Mesothelial cell of epicardium (in vitro differentiated cells): Measurements from ENCODE around the gene PTPRN2. TPM values are rescaled to one million over a fixed set of nuclear protein-coding genes. Genes with fewer than 3 reads are reported as not detected.
"Not testable (repeated sequence)": the region's sequence is repeated elsewhere in the genome, so short reads cannot be mapped to it uniquely, and the experiment has no call there.

Experiments used
- DNase-seq, 2 experiments: peaks; one replicate each; pipeline ENCODE4 v3.0.0; 2021; ENCODE audit warnings: low spot score in 2 of 2; ENCODE audit not compliant: unreplicated experiment in 2 of 2
- H3K27ac Mint-ChIP-seq: 2 replicates; pipeline ENCODE4 v1.8.0; 2021; ENCODE audit warnings: mixed read lengths
- H3K27me3 Mint-ChIP-seq: 2 replicates; pipeline ENCODE4 v1.8.0; 2021; ENCODE audit warnings: low read depth, mixed read lengths
- H3K36me3 Mint-ChIP-seq: 2 replicates; pipeline ENCODE4 v1.8.0; 2021; ENCODE audit warnings: mixed read lengths
- H3K4me1 Mint-ChIP-seq: 2 replicates; pipeline ENCODE4 v1.8.0; 2021; ENCODE audit warnings: mixed read lengths
- H3K4me3 Mint-ChIP-seq: 2 replicates; pipeline ENCODE4 v1.8.0; 2021; ENCODE audit warnings: mild to moderate bottlenecking, moderate library complexity, mixed read lengths
- H3K9me3 Mint-ChIP-seq: 2 replicates; pipeline ENCODE4 v1.8.0; 2021; ENCODE audit warnings: mixed read lengths
- CTCF ChIP-seq: fragments of 200-600 bp; sonication (generic); IDR thresholded peaks from one replicate; pipeline ENCODE4 v1.5.0; 2021; ENCODE audit warnings: antibody characterized with exemption; ENCODE audit not compliant: unreplicated experiment
- total RNA-seq: library from RNA; stranded (reverse); gene quantifications from 3 replicates; pipeline ENCODE4 v1.2.1, GENCODE V29; 2021

Gene PTPRN2
- total RNA-seq, 1 donor from 2014 or later: 2.2 TPM

- Mint-ChIP-seq H3K4me3 (no peak overlapping the region), H3K27ac (no peak overlapping the region), H3K4me1 (peaks cover 13% of the 10 kb centered on the region), H3K36me3 (peaks cover 2% of the 10 kb centered on the region), H3K9me3 (peaks cover 5% of the 10 kb centered on the region), H3K27me3 (no peaks in the 10 kb centered on the region)
- no peak for TF ChIP-seq CTCF
- DNase-seq: no peak
Measured at GRCh38 chr7:158527495-158527894, 60.1 kb downstream of the PTPRN2 start.

GRCh38 chr7:158527038-158527437, 60.6 kb downstream of the PTPRN2 start:
- Mint-ChIP-seq H3K4me3 (no peak overlapping the region), H3K36me3 (peaks cover 2% of the 10 kb centered on the region), H3K27me3 (no peaks in the 10 kb centered on the region), H3K9me3 (peaks cover 8% of the 10 kb centered on the region), H3K27ac (no peak overlapping the region), H3K4me1 (peaks cover 13% of the 10 kb centered on the region)
- no peak for TF ChIP-seq CTCF
- no peak for DNase-seq

GRCh38 chr7:158526531-158526930, 61.1 kb downstream of the PTPRN2 start:
- H3K27ac Mint-ChIP-seq: no peak overlapping the region
- H3K4me1 Mint-ChIP-seq: peaks cover 13% of the 10 kb centered on the region
- no peak for TF ChIP-seq CTCF
- H3K27me3 Mint-ChIP-seq: no peaks in the 10 kb centered on the region
- DNase-seq: no peak
- H3K4me3 Mint-ChIP-seq: no peak overlapping the region
- peaks cover 8% of the 10 kb centered on the region for H3K9me3 Mint-ChIP-seq
- peaks cover 2% of the 10 kb centered on the region for H3K36me3 Mint-ChIP-seq

- Mint-ChIP-seq H3K27me3 (no peaks in the 10 kb centered on the region), H3K4me1 (peaks cover 13% of the 10 kb centered on the region), H3K4me3 (no peak overlapping the region), H3K27ac (no peak overlapping the region), H3K9me3 (peaks cover 8% of the 10 kb centered on the region), H3K36me3 (peaks cover 4% of the 10 kb centered on the region)
- no peak for DNase-seq
- no peak for TF ChIP-seq CTCF
Measured at GRCh38 chr7:158525648-158526484, 61.8 kb downstream of the PTPRN2 start.

- H3K9me3 Mint-ChIP-seq: peaks cover 12% of the 10 kb centered on the region
- no peak overlapping the region for H3K27ac Mint-ChIP-seq
- no peak overlapping the region for H3K4me3 Mint-ChIP-seq
- peaks cover 4% of the 10 kb centered on the region for H3K36me3 Mint-ChIP-seq
- no peaks in the 10 kb centered on the region for H3K27me3 Mint-ChIP-seq
- H3K4me1 Mint-ChIP-seq: peaks cover 13% of the 10 kb centered on the region
- DNase-seq: no peak
- no peak for TF ChIP-seq CTCF
Measured at GRCh38 chr7:158524749-158525635, 62.6 kb downstream of the PTPRN2 start.

GRCh38 chr7:158524286-158524685, 63.3 kb downstream of the PTPRN2 start:
- H3K27ac Mint-ChIP-seq, H3K36me3 Mint-ChIP-seq, H3K4me1 Mint-ChIP-seq, H3K4me3 Mint-ChIP-seq, DNase-seq, H3K27me3 Mint-ChIP-seq: not testable (repeated sequence)
- peaks cover 12% of the 10 kb centered on the region for H3K9me3 Mint-ChIP-seq

- DNase-seq, H3K4me3 Mint-ChIP-seq, H3K27ac Mint-ChIP-seq, H3K36me3 Mint-ChIP-seq, H3K4me1 Mint-ChIP-seq, H3K27me3 Mint-ChIP-seq: not testable (repeated sequence)
- H3K9me3 Mint-ChIP-seq: peaks cover 12% of the 10 kb centered on the region
Measured at GRCh38 chr7:158523877-158524276, 63.7 kb downstream of the PTPRN2 start.

- H3K4me1 Mint-ChIP-seq, H3K27ac Mint-ChIP-seq, H3K4me3 Mint-ChIP-seq, H3K36me3 Mint-ChIP-seq, H3K27me3 Mint-ChIP-seq, DNase-seq: not testable (repeated sequence)
- peaks cover 12% of the 10 kb centered on the region for H3K9me3 Mint-ChIP-seq
Measured at GRCh38 chr7:158523165-158523856, 64.3 kb downstream of the PTPRN2 start.
